IMR-90 (cell line): Measurements from ENCODE around the gene HOXB2.

Source experiments
- BHLHE40 ChIP-seq: fragments of 150-350 bp; IDR thresholded peaks from 2 replicates; pipeline ENCODE4 v1.6.1; 2016; ENCODE audit warnings: mild to moderate bottlenecking, low read depth, low read length
- CEBPB ChIP-seq: IDR thresholded peaks from 2 replicates; pipeline ENCODE4 v1.6.1; 2012; ENCODE audit warnings: low read depth, low read length, improper control_type of control experiment
- CHD1 ChIP-seq: IDR thresholded peaks from 2 replicates; pipeline ENCODE4 v1.6.1; 2012; ENCODE audit warnings: low read depth, low read length, improper control_type of control experiment
- FOS ChIP-seq: fragments of 150-350 bp; IDR thresholded peaks from 2 replicates; pipeline ENCODE4 v1.6.1; 2016; ENCODE audit warnings: low read depth, low read length
- MAFK ChIP-seq: IDR thresholded peaks from 2 replicates; pipeline ENCODE4 v1.6.1; 2012; ENCODE audit warnings: low read depth, low read length, improper control_type of control experiment
- MAZ ChIP-seq: IDR thresholded peaks from 2 replicates; pipeline ENCODE4 v1.6.1; 2012; ENCODE audit warnings: low read depth, mild to moderate bottlenecking, low read length, improper control_type of control experiment, moderate library complexity, borderline replicate concordance
- MXI1 ChIP-seq: IDR thresholded peaks from 2 replicates; pipeline ENCODE4 v1.6.1; 2012; ENCODE audit warnings: low read depth, mild to moderate bottlenecking, low read length, moderate library complexity, borderline replicate concordance
- POLR2A ChIP-seq: IDR thresholded peaks from 2 replicates; pipeline ENCODE4 v1.6.1; 2012; ENCODE audit warnings: mild to moderate bottlenecking, low read depth, low read length
- RAD21 ChIP-seq: IDR thresholded peaks from 2 replicates; pipeline ENCODE4 v1.6.1; 2012; ENCODE audit warnings: low read length, improper control_type of control experiment
- SMC3 ChIP-seq: fragments of 150-350 bp; IDR thresholded peaks from 2 replicates; pipeline ENCODE4 v1.6.1; 2016; ENCODE audit warnings: low read depth, mild to moderate bottlenecking, antibody characterized with exemption, low read length, moderate library complexity
- TF ChIP-seq, protein P1 (sequence below): conservative IDR thresholded peaks from 2 replicates; pipeline ENCODE4 v1.5.1; 2012; ENCODE audit warnings: mild to moderate bottlenecking, low read depth, low read length, improper control_type of control experiment
- TF ChIP-seq, protein P2 (sequence below): fragments of 150-350 bp; IDR thresholded peaks from 2 replicates; pipeline ENCODE4 v1.6.1; 2017; ENCODE audit warnings: mild to moderate bottlenecking, antibody characterized with exemption, low read length, low read depth

DNA sequence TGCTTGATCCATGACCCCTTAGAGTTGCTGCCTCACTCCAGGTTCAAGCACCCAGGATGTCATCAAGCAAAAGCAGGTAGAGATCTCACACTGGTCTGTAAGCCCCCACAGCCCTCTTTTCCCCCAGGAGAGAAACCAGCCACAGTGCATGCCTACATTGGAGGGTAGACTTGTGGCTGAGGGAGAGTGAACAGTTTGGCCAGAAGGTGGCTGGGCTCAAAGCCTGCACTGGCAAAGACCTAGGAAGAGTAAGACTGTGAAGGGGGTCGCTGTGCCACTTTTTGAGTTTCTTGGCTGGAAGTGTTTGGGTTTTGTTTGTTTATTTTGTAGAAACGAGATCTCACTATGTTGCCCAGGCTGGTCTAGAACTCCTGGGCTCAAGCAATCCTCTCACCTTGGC lies 42.6 kb downstream of the HOXB2 start:
- TF ChIP-seq, protein P1, sequence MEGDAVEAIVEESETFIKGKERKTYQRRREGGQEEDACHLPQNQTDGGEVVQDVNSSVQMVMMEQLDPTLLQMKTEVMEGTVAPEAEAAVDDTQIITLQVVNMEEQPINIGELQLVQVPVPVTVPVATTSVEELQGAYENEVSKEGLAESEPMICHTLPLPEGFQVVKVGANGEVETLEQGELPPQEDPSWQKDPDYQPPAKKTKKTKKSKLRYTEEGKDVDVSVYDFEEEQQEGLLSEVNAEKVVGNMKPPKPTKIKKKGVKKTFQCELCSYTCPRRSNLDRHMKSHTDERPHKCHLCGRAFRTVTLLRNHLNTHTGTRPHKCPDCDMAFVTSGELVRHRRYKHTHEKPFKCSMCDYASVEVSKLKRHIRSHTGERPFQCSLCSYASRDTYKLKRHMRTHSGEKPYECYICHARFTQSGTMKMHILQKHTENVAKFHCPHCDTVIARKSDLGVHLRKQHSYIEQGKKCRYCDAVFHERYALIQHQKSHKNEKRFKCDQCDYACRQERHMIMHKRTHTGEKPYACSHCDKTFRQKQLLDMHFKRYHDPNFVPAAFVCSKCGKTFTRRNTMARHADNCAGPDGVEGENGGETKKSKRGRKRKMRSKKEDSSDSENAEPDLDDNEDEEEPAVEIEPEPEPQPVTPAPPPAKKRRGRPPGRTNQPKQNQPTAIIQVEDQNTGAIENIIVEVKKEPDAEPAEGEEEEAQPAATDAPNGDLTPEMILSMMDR: no peak
- no peak for TF ChIP-seq POLR2A
- TF ChIP-seq MXI1: no peak
- TF ChIP-seq RAD21: no peak
- no peak for TF ChIP-seq CEBPB
- no peak for TF ChIP-seq BHLHE40
- TF ChIP-seq, protein P2, sequence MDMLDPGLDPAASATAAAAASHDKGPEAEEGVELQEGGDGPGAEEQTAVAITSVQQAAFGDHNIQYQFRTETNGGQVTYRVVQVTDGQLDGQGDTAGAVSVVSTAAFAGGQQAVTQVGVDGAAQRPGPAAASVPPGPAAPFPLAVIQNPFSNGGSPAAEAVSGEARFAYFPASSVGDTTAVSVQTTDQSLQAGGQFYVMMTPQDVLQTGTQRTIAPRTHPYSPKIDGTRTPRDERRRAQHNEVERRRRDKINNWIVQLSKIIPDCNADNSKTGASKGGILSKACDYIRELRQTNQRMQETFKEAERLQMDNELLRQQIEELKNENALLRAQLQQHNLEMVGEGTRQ: no peak
- TF ChIP-seq SMC3: no peak
- TF ChIP-seq MAFK: no peak
- TF ChIP-seq MAZ: no peak
- TF ChIP-seq CHD1: no peak
- no peak for TF ChIP-seq FOS
